Testis (tissue), 2 donors: ENCODE measurements around the gene POLR2B.

Experiments used
- POLR2A ChIP-seq: fragments of 450-650 bp; IDR thresholded peaks from one replicate; pipeline ENCODE4 v1.6.1; 2017; ENCODE audit warnings: antibody characterized with exemption, mild to moderate bottlenecking, moderate library complexity
- TF ChIP-seq, protein P1 (sequence below), 3 experiments: fragments of 450-650 bp in 2 of 3; fragments of 200-600 bp in 1 of 3; sonication (generic) in 1 of 3; IDR thresholded peaks; one replicate each; pipeline ENCODE4 v1.5.1; 2016 to 2019; ENCODE audit warnings: antibody characterized with exemption in 3 of 3, mild to moderate bottlenecking in 2 of 3, moderate library complexity in 1 of 3

DNA sequence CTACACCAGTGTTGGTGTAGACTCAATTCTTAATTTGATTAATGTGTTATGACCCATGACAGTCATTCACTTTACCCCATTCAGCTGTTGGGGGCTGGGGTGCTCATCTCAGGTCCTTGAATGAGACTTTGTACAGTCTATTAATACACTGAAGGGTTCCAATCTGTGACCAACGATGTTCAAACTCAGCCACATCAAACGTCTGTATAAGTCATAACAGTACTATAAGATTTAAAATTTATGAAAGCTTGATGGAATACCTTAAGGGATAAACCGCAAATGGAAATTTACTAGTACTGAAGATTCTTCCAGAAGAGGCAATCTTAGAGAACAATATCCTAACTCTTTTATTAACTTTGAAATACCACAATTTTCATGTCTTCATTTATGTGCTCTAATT, 37.3 kb upstream of the POLR2B start:
- TF ChIP-seq, protein P1, sequence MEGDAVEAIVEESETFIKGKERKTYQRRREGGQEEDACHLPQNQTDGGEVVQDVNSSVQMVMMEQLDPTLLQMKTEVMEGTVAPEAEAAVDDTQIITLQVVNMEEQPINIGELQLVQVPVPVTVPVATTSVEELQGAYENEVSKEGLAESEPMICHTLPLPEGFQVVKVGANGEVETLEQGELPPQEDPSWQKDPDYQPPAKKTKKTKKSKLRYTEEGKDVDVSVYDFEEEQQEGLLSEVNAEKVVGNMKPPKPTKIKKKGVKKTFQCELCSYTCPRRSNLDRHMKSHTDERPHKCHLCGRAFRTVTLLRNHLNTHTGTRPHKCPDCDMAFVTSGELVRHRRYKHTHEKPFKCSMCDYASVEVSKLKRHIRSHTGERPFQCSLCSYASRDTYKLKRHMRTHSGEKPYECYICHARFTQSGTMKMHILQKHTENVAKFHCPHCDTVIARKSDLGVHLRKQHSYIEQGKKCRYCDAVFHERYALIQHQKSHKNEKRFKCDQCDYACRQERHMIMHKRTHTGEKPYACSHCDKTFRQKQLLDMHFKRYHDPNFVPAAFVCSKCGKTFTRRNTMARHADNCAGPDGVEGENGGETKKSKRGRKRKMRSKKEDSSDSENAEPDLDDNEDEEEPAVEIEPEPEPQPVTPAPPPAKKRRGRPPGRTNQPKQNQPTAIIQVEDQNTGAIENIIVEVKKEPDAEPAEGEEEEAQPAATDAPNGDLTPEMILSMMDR (IDR thresholded peaks at IDR 0.05) = no peak
- TF ChIP-seq POLR2A = no peak
